HG02973 (cell line): ENCODE data around the gene ZMYND15.

ENCODE experiments used
- ATAC-seq: cut with Tn5 transposase; IDR thresholded peaks from one replicate; pipeline ENCODE4 v1.9.1; 2021; ENCODE audit warnings: moderate library complexity; ENCODE audit not compliant: unreplicated experiment

The ZMYND15 gene

GRCh38 chr17:4785311-4786105 lies 45.9 kb downstream of the ZMYND15 start:
- no peak for ATAC-seq

GRCh38 chr17:4786106-4786511 lies 46.5 kb downstream of the ZMYND15 start, which contains the start of gene VMO1:
VMO1 (minus strand) TSS chr17:4786364; CDS start chr17:4786352, 12 bp downstream.
- ATAC-seq, result no peak

- ATAC-seq, result no peak
Measured at GRCh38 chr17:4786516-4786915, 46.9 kb downstream of the ZMYND15 start.

- no peak for ATAC-seq
Measured at GRCh38 chr17:4788159-4788806, 48.6 kb downstream of the ZMYND15 start.

GRCh38 chr17:4788807-4789700 lies 49.4 kb downstream of the ZMYND15 start, which contains the start of gene GLTPD2:
GLTPD2 (plus strand) TSS chr17:4788964; CDS start chr17:4789012, 48 bp downstream.
- ATAC-seq, result no peak

GRCh38 chr17:4789701-4789950 lies 50.0 kb downstream of the ZMYND15 start:
- ATAC-seq, result no peak

GRCh38 chr17:4789951-4790704 lies 50.5 kb downstream of the ZMYND15 start:
- peak; percentile 79 for ATAC-seq

- no peak for ATAC-seq
Measured at GRCh38 chr17:4790705-4791088, 51.1 kb downstream of the ZMYND15 start.

GRCh38 chr17:4795168-4795567 lies 55.5 kb downstream of the ZMYND15 start:
- ATAC-seq, result no peak
